Measurements from ENCODE around the gene STAT4.
A peak's percentile ranks its signal among the peaks of the same experiment; 100 is the strongest.
"Not testable (repeated sequence)": the region's sequence is repeated elsewhere in the genome, so short reads cannot be mapped to it uniquely, and the experiment has no call there.

STAT4 gene

GRCh38 chr2:191012346-191012745, 138.4 kb downstream of the STAT4 start:
- no peak for DNase-seq

- no peak for DNase-seq
Measured at GRCh38 chr2:191010887-191011885, 139.6 kb downstream of the STAT4 start.

- no peak for DNase-seq
Measured at GRCh38 chr2:191009541-191010374, 141.0 kb downstream of the STAT4 start.

- no peak for DNase-seq
Measured at GRCh38 chr2:191008286-191008685, 142.5 kb downstream of the STAT4 start.

GRCh38 chr2:191006997-191007783, 143.6 kb downstream of the STAT4 start:
- no peak for DNase-seq

GRCh38 chr2:191006297-191006696, 144.5 kb downstream of the STAT4 start:
- no peak for DNase-seq

GRCh38 chr2:191003405-191004309, 147.1 kb downstream of the STAT4 start:
- no peak for DNase-seq

- no peak for DNase-seq
Measured at GRCh38 chr2:191001624-191002023, 149.2 kb downstream of the STAT4 start.

GRCh38 chr2:191001032-191001431, 149.8 kb downstream of the STAT4 start:
- no peak for DNase-seq

GRCh38 chr2:190999949-191000665, 150.7 kb downstream of the STAT4 start:
- no peak for DNase-seq

- DNase-seq, result no peak
Measured at GRCh38 chr2:190999058-190999457, 151.7 kb downstream of the STAT4 start.

- DNase-seq, result no peak
Measured at GRCh38 chr2:190997526-190998113, 153.2 kb downstream of the STAT4 start.

GRCh38 chr2:190996947-190997346, 153.8 kb downstream of the STAT4 start:
- DNase-seq, result peak; percentile 84 to 88

GRCh38 chr2:190996338-190996946, 154.4 kb downstream of the STAT4 start:
- DNase-seq, result peak; percentile 13 to 17

GRCh38 chr2:190995315-190995714, 155.5 kb downstream of the STAT4 start:
- not testable (repeated sequence) for DNase-seq

GRCh38 chr2:190994148-190994547, 156.6 kb downstream of the STAT4 start:
- DNase-seq, result no peak

GRCh38 chr2:190993292-190993643, 157.5 kb downstream of the STAT4 start:
- DNase-seq, result no peak

GRCh38 chr2:190990132-190990531, 160.7 kb downstream of the STAT4 start:
- DNase-seq, result no peak

GRCh38 chr2:190988910-190989309, 161.9 kb downstream of the STAT4 start:
- no peak for DNase-seq

- DNase-seq, result no peak
Measured at GRCh38 chr2:190987938-190988337, 162.9 kb downstream of the STAT4 start.
